HG02885 (cell line): ENCODE measurements around the gene SAMD9L.

ENCODE experiments used
- ATAC-seq: cut with Tn5 transposase; IDR thresholded peaks from one replicate; pipeline ENCODE4 v1.9.1; 2021; ENCODE audit warnings: mild to moderate bottlenecking; ENCODE audit not compliant: unreplicated experiment, poor library complexity

The SAMD9L gene

DNA sequence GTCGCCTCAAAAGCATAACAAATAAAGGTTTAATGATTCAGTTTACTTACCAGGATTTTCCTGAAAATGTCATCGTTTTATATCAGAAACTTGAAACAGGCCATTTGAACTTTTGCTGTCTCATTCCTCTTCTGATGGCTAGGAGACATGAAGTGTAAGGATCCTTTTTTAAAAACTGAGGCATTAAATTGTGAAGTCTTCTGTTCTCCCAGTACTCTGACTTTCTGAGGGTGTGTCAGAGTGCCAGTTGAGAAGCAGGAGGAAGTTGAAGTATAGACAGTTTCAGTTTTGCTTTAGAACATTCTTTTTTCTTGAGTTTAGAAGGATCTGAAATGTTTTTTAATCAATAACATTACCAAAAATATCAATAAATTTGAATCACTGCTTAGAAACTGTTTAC, at the start of gene SAMD9L:
SAMD9L (minus strand) TSS at position 242 of the 400 bp plus-strand sequence. CDS start 12,414 bp downstream, outside the sequence.
- peak; percentile 68 for ATAC-seq

DNA sequence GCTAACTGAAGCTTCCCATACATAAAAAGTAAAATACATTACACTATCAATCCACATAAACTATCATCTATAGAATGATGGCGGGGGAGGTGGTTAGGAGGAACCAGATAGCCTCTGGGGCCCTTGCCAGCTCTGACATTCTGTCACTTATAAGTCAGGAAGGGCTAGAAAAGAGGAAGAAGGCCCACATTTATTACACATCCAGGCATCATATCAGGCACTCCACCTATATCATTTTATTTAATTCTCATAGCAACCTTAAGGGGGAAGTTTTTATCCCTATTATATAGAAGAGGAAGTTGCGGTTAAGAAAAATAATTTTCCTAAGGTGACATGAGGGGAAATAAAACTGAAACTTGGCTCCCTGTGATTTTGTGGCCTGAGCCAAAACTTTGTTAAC, 48.2 kb upstream of the SAMD9L start:
- no peak for ATAC-seq

DNA sequence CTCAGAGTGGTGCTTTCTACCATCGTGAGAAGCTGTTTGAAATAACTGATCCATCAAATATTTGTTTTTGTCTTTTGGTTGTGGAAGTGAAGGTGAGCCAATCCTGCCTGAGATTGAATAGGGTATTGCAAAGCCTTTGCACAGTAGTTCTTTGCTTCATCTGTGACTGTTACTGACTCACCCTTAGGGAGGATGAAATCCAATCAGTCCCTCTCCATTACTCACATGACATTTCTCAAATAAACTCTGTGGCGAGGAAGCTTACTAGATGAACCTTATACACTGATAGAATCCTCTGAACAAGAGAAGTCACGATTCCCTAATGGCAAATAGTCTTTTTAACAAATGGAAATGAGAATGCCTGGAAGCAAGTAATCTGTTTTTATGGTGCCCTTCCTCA, 46.2 kb upstream of the SAMD9L start:
- no peak for ATAC-seq

DNA sequence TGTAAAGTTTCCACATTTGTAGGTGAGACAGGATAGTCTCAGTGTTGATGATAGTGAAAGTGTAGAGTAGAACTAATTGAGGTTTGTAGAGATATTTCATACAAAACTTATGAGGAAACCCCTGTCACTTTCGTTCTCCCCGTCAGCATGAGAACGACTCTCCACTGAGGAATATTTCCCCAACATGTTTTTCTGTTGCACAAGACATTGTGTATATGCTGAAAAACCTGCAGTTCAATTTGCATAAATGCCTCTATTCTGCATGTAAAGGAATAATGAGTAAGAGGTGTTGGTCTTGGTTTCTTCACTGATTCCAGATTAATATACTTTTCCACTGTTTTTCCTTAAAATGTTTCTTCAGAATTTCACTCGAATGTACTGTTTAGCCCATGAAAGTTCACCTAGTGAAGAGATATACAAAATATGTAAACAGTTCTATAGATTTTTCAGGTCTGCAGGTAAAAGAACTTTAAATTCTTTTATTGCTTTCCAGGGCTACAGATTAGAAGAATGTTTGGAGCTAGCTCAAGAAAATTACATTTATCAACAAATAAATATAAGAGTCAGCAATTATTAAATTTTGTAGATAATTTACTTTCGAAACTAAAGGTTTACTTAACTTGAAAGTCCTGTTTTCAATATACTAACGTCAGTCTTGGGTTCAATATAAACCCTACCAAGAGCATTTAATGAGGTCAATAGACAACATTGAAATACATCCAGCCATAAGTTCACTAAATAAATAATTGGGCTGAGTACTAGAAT, 40.9 kb upstream of the SAMD9L start:
- no peak for ATAC-seq

DNA sequence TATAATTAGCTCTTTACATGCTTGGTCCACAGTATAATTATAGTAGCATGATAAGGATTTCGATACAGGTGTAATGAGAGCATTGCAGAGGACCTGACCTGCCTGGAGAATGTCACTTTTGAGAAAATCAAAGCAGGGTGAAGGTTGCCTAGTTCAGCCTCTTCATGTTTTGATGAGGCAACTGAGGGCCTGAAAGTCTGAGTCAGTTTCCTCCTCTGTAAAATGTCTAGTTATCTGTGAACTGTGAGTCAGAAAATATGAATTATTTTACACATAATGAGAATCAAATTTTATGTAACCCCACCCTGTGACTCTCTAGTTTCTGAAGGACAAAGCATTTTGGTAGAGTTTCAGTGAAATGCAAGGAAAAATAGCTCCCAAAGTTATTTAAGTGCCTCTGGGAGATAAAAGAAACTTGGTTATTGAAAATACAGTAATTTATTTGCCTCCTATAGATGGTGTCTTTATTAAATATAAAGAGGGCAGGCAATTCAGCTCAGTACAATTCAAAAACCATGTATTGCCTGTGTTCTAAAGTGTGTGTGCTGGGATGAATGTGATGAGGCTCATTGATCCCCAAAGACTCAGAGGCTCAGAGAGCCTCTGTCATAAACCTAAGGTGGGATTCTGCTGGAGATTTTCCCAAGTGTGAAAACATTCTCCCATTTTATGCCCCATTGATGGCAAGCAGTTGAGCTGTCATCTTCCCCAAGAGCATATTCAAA, 37.3 kb upstream of the SAMD9L start:
- no peak for ATAC-seq

DNA sequence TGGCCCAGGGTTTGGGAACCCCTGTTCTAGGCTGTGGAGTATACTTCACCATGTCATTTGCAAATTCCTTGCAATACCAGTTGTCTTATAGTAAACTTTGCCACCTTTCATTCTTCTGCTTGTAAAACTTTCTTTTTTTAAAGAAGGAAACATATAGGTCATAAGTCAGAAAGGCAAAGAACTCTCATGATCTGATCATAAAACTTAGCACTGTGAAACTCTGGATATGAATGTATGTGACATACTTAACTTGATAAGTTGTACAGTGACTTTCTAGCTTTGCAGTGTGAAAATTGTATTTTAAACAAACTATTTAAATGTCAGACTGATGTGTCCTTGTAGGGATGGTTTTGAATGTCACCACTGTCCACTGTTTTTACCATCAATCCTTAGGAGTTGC, 31.0 kb upstream of the SAMD9L start:
- no peak for ATAC-seq

DNA sequence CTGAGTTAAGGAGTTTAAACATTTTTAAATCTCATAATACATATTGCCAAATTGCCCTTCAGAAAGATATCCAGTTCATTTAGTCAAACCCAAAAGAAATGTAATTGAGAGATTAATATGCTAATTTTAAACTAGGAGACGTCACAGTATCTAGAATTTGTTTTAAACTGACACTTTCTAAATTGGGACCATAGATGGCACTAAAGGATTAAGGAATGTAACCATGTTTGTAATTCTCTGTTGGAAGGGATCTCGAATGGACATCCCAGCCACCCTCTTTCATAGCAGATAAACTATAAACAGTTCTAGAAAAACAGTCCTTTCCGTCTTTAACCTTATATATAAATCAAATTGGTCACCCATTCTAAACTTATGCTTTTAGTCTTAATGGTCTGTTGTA, 30.0 kb upstream of the SAMD9L start:
- ATAC-seq: no peak

DNA sequence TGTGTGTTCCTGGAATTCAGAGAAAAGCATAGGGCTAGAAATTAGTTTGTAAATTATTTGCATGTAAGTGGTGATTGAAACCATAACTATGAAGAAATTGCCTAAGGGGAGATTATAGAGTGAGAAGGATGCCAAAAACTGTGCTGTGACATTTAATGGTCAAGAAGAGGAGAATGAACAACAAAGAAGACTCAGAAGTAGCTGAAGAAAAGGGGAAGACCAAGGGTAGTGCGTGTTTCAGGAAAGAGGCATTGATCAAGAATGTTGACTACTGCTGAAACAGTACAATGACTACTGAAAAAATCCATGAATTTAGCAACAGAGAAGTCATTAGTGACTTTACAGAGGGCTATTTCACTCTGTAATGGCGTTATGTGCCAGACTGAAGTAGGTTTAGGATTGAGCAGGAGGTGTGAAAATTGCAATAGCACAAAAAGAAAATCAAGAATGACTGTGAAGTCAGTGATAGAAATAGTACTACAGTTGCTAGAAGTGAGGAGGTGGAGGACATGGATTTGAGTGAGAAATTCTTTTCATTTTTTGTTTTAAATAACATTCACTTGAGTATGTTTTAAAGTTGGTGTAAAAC, 28.9 kb upstream of the SAMD9L start:
- ATAC-seq: no peak

DNA sequence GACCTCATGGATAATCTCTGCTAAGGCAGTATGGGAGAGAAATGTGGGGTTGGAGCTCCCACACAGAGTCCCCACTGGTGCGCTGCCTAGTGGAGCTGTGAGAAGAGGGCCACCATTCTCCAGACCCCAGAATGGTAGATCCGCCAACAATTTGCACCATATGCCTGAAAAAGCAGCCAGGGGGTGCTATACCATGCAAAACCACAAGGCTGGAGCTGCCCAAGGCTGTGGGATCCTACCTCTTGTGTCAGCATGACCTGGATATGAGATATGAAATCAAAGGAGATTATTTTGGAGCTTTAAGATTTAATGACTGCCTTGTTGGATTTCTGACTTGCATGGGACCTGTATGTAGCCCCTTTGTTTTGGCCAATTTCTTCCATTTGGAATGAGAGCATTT, 27.0 kb upstream of the SAMD9L start:
- ATAC-seq: no peak

DNA sequence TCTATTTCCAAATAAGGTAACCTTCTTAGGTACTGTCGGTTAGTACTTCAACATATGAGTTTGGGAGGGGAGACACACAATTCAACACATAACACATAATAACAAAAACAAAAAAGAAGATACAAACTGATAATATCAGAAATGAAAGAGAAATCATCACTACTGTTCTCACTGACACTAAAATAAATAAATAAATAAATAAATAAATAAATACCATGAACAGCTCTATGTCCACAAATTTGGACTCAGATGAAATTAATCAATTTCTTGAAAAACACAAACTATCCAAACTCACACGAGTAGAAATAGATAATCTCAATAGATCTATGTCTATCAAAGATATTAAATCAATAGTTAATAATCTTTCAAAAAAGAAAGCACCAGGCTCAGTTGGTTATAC, 24.5 kb upstream of the SAMD9L start:
- no peak for ATAC-seq

DNA sequence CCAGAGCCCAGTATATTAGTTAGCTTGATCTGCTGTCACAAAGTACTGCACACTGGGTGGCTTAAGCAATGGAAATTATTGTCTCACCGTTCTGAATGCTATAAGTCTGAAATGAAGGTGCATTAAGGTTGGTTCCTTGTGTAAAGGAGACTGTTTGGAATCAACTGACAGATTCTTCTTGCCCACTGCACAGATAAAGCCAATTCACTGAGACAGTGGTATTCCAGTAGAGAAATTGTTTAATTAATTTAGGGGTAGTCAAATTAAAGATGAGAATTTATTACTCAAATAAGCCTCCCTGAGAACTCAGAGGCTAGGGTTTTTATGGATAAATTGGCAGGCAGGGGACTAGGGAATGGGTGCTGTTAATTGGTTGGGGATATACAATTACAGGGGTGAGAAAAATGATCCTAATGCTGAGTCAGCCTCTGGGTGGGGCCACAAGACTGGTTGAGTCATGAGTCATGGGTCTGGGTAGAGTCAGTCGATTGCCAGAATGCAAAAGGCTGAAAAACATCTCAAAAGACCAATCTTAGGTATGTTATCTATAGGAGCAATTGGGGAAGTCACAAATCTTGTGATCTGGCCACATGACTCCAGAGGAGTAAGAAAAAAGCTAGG, 23.5 kb upstream of the SAMD9L start:
- ATAC-seq: no peak

DNA sequence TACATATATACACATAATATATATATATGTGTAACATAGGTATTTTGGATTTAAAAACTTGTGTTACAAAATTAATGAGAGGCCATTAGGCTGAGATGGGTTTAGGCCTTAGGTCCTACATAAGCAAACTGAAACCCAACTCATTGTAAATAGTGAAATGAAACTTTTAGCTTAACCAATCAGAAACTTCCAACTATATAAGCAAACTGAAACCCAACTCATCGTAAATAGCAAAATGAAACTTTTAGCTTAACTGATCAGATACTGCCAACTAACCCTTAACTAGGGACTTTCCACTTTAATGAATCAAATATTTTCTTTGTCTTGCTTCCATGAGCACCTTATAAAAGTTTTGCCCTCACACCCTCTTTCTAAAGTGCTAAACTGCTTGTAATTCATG, 17.3 kb upstream of the SAMD9L start:
- peak; percentile 99 for ATAC-seq

DNA sequence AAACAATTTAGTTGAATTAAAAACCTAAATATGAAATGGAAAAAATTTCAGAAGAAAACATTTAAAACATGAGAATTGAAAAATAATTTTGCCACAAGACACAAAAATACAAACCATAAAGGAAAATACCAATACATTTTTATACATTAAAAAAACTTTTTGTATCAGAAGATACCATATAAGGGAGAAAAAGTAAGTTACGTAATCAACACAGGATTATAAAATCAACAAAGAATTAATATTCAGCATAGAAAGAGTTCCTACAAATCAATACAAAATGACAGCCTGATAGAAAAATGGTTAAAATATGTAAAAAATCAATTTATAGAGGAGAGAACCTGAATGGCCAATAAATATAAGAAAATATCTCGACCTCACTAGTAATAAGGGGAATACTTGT, 16.6 kb upstream of the SAMD9L start:
- ATAC-seq: no peak

DNA sequence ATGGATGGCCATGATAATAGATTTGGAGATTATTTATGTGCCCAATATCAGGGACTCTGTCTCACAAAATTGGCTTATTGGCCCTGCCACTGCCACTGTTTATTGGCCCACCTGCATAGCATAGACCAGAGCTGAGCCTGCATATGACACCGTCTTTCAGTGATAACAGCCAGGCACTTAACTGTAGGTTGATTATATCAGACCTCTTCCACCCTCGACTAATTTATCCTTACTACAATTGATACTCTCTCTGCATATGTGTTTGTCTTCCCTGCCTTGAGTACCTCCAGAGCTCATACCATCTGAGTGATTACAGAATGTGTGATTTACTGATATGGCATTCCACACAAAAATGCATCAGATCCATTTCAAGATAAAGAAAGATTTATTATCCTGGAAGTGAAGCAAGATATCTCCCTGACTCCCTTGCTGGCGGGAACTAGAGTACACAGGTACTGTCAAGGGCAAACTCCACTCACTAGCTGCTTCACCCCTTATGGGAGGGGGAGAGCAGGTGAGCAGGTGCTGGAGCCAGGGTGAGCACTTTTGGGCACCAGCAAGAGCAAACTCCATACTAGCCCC, 13.1 kb upstream of the SAMD9L start:
- no peak for ATAC-seq

DNA sequence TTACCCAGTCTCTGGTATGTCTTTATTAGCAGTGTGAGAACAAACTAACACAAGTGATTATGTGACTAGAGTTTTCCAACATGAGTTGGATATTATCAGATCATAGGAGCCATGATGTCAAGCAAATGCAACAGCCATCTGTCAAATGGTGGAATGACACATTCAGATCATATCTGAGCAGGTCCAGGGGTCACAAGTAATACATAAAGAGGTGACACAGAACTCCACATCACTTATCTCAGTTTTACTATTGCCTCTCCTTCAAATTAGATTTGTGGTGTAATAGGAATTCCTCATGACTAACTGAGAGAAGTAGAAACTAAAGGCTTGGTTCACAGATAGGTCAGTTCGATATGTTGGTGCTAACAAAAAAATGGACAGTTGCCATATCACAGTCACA, 12.2 kb upstream of the SAMD9L start:
- ATAC-seq: no peak

DNA sequence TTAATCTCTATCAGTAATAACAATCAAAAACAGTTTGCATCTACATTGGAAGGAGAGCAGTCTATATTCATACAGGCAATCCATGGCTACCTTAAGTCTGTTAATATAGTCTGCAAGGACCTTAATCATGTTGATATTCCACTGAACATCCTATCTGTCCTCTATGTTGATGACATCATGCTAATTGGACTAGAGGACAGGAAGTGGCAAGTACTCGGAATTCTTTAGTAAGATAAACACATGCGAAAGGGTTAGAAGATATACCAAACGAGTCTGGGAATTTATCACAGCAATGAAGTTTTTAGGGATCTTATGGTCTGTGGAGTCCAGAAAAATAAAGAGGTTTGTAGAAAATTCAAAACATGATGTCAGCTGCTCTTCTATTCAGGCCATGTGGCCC, 11.3 kb upstream of the SAMD9L start:
- no peak for ATAC-seq

DNA sequence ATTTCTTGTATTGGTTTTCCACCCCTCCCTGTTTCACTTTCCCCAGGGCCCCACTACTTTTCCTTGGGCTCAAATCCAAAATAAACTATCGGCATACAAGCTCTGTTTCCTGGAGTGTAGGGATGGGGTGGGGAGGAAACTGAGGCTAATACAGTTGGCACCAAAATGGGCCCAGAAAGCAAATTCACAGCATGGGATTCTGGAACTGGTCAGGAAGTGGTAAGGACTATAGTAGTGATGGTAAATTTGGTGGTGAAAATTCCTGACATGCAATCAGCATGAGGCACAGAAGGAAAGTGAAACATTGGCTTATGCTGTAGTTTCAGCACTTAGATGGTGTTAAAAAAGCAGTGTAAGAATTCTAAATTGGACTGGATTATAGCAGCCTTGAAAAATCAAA, 8.7 kb upstream of the SAMD9L start:
- no peak for ATAC-seq

DNA sequence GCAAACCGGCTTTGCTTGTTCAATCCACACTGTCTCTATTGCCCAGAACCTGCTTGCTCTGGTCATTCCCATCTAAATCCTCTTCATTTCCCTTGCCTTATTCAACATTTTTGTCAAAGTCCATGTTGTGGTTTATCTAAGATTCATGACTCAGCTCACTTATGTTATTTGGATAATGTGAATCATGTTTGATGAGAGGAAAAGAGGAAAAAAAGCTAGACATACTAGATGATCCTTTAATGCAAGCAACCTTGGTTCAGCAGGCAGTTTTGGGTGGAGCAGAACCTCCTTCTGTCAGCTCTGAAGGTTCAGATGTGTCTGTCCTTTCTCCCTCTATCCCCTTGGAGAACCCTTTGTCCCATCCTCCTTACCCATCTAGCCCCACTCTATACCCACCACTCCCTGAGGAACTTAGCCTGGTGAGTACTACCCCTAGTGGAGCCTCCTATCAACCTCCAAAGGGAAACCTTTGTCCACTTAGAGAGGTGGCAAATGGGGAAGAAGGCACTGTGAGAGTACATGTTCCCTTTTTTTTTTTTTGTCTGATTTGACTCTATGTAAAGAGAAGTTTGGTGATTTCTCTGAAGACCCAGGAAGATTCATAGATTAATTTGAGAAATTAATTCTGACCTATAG, 2.1 kb upstream of the SAMD9L start:
- ATAC-seq: no peak

DNA sequence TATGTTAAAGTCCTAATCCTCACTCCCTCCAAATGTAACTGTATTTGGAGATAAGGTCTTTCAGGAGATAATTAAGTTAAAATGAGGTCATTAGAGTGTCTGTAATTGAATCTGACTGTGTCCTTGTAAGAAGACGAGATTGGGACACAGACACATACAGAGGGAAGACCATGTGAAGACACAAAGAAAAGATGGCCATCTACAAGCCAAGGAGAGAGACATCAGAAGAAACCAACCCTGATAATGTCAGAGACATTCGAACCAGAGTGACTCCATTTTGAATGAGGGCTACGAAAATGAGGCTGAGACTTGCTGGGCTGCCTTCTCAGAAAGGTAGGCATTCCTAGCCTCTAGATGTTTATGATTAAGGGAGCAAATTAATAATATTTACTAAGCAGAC, 542 bp upstream of the SAMD9L start:
- ATAC-seq: no peak

DNA sequence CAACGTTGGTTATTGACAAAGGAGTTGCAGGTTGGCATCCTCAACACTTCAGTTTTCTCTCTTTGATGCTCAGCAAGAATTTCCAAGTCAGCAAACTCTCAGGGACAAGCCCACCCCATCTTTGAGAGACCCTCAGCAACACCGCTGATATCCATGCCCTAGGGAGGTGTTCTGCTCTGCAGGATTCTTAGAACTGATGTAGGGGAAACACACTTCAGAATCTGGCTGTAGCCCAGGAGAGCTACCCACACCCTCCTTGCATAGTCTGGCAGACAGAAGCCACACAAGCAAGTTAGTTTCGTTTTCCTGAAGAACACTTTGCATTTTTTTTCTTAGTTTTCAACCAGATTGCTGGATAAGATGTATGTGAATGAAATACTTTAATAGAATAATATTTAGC, 822 bp downstream of the SAMD9L start:
- peak; percentile 82 for ATAC-seq
